Vagina (tissue), 2 donors: ENCODE measurements around the gene RTBDN.

Experiments used
- POLR2A ChIP-seq, 2 donors: fragments of 450-650 bp; IDR thresholded peaks; one replicate each; pipeline ENCODE4 v1.6.1; 2017; ENCODE audit warnings: antibody characterized with exemption in 2 of 2, mild to moderate bottlenecking in 2 of 2, moderate library complexity in 2 of 2
- POLR2AphosphoS5 ChIP-seq, 2 donors: sonication (generic); formaldehyde crosslinking; IDR thresholded peaks; one replicate each; pipeline ENCODE4 v1.9.0; 2017; ENCODE audit warnings: antibody characterized with exemption in 2 of 2, mild to moderate bottlenecking in 2 of 2, low read depth in 1 of 2; ENCODE audit not compliant: insufficient read depth in 1 of 2
- TF ChIP-seq, protein P1 (sequence below), 3 experiments: fragments of 450-650 bp in 2 of 3; fragments of 200-600 bp in 1 of 3; sonication (generic) in 1 of 3; IDR thresholded peaks; one replicate each; pipeline ENCODE4 v1.5.1; 2017 to 2019; ENCODE audit warnings: antibody characterized with exemption in 3 of 3, mild to moderate bottlenecking in 2 of 3, moderate library complexity in 2 of 3

DNA sequence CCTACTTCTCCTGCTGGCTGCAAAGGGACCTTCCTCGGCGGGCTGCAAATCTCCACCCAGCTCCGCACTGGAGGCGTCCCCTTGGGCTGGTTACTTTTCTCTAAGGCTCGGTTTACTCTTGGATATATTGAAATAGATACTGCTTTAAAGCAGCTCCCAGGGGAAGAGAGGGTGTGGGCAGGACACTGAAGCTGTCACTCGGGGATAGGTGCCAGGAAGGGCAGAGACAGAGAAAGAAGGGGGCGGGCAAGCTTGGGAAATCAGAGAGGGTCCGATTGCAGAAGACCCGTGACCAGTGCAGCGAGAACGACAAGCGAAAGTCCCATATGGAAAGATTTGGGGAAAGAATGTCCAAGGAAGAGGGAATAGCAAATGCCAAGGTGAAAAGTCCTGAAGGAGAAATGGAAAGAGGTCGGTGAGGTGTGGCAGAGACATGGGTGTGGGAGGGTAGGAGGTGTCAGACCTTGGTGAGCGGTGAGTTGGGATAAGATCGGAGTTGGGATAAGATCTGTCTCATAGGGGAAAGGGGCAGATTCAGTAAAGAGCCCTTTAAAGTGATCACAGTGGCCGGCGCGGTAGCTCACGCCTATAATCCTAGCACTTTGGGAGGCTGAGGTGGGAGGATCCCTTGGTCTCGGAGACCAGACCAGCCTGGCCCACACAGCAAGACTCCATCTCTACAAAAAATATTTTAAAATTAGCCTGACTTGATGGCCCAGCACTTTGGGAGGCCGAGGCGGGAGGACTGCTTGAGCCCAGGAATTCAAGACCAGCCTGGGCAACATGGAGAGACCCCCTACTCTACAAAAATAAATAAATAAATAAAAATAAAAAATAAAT lies 31.9 kb downstream of the RTBDN start:
- TF ChIP-seq, protein P1, sequence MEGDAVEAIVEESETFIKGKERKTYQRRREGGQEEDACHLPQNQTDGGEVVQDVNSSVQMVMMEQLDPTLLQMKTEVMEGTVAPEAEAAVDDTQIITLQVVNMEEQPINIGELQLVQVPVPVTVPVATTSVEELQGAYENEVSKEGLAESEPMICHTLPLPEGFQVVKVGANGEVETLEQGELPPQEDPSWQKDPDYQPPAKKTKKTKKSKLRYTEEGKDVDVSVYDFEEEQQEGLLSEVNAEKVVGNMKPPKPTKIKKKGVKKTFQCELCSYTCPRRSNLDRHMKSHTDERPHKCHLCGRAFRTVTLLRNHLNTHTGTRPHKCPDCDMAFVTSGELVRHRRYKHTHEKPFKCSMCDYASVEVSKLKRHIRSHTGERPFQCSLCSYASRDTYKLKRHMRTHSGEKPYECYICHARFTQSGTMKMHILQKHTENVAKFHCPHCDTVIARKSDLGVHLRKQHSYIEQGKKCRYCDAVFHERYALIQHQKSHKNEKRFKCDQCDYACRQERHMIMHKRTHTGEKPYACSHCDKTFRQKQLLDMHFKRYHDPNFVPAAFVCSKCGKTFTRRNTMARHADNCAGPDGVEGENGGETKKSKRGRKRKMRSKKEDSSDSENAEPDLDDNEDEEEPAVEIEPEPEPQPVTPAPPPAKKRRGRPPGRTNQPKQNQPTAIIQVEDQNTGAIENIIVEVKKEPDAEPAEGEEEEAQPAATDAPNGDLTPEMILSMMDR (IDR thresholded peaks at IDR 0.05) = no peak
- TF ChIP-seq POLR2A (IDR thresholded peaks at IDR 0.05) (no peak), POLR2AphosphoS5 (IDR thresholded peaks at IDR 0.05; ENCODE audit: insufficient read depth in 1 of 2, low read depth in 1 of 2) (no peak)
